ENCODE data around the gene SPATS2L.
A peak's percentile ranks its signal among the peaks of the same experiment; 100 is the strongest.

The SPATS2L gene

DNA sequence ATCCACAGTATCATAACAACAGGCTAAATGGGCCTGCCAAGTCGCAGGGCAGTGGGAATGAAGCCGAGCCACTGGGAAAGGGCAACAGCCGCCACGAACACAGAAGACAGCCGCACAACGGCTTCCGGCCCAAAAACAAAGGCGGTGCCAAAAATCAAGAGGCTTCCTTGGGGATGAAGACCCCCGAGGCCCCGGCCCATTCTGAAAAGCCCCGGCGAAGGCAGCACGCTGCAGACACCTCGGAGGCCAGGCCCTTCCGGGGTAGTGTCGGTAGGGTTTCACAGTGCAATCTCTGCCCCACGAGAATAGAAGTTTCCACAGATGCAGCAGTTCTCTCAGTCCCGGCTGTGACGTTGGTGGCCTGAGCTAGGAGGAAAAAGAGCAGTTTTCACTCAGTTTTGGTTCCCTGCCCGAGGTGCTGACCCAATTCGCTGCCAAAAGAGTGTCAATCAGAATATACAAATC, 171.2 kb downstream of the SPATS2L start:
- no peak for DNase-seq (ENCODE audit: low read depth, low spot score)
- TF ChIP-seq CTCF (IDR thresholded peaks at IDR 0.05; ENCODE audit: insufficient read depth, low read length, missing control alignments): no peak
- ChIA-PET POLR2A (no interaction called here), CTCF (interaction anchor here (0.7 to 13.6 kb wide), 4 partner anchors 16 to 501 kb away, joined by 3 to 242 read pairs (median 56); no protein-coding TSS in a partner anchor)
- H3K4me3 ChIP-seq (ENCODE audit: low read depth, low read length): no peak overlapping the region

DNA sequence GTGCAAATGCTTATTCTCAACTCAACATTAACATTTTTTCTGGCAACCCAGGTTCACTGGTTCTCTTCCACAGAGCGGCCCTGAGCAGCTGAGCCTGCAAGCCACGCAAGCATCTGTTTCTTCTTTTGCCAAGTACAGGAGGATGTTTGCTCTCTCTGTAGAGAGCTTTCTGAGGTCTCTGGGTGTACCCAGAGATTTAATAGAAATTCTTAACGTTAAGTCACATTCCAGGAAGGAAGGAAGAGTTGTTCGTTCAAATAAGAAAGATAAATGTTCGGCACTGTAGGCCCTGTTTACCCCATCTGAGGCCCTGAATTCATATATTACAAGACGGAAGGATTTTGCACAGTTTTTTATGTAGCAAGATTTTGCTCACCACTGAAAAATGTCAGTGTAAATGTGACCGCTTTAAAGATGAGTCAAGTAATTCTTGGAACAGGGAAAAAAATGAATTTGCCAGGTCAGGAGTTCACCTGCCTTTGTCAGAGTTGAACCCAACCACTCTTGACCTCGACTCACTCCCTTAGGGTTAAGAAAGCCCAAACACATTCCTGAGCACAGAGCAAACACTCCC, 173.3 kb downstream of the SPATS2L start:
- CTCF ChIA-PET: interaction anchor here (0.8 to 13.6 kb wide), 9 partner anchors 8 to 503 kb away, joined by 3 to 242 read pairs (median 7); partner anchors contain the start of gene SPATS2L
- POLR2A ChIA-PET: interaction anchor here (0.5 kb wide), 1 partner anchor 153 kb away, joined by 4 read pairs; no protein-coding TSS in a partner anchor

DNA sequence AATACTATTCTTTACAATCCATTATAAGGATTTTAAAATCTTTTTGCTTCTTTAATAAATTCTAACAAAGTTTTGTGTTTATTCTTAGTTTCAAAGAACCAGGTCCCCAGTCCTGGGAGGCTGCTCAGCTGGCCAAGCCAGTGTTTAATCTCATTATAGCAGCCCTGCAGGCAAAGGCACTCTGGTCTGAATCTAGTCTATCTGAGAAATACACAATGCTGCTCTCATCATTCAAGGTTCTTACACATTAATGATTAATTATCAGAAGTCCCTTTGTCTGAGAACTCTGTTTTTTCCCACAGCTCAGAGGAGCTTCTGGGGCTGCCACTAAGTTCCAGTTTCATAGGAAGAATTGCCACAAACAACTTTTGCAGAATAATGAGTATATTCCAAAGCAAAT, 175.7 kb downstream of the SPATS2L start:
- DNase-seq (ENCODE audit: low read depth, low spot score): no peak
- ChIA-PET POLR2A (no interaction called here), CTCF (interaction anchor here (1.0 to 13.6 kb wide), 30 partner anchors 9 to 511 kb away, joined by 3 to 242 read pairs (median 6); partner anchors contain the start of genes KCTD18 and SPATS2L)
- no peak overlapping the region for H3K4me3 ChIP-seq (ENCODE audit: low read depth, low read length)
- TF ChIP-seq CTCF (IDR thresholded peaks at IDR 0.05; ENCODE audit: insufficient read depth, low read length, missing control alignments): no peak

More for the DNA sequence above, 173.3 kb downstream of the SPATS2L start:
- peak; percentile 50 for DNase-seq (ENCODE audit: low read depth, low spot score)
- H3K4me3 ChIP-seq (ENCODE audit: low read depth, low read length): no peak overlapping the region
- no peak for TF ChIP-seq CTCF (IDR thresholded peaks at IDR 0.05; ENCODE audit: insufficient read depth, low read length, missing control alignments)

GRCh38 chr2:200483729-200484198, 177.3 kb downstream of the SPATS2L start:
- DNase-seq (ENCODE audit: low read depth, low spot score): no peak
- peak; percentile 49 for TF ChIP-seq CTCF (IDR thresholded peaks at IDR 0.05; ENCODE audit: insufficient read depth, low read length, missing control alignments)
- CTCF ChIA-PET: interaction anchor here (0.9 to 13.6 kb wide), 15 partner anchors 10 to 513 kb away, joined by 3 to 242 read pairs (median 5); partner anchors contain the start of gene KCTD18
- POLR2A ChIA-PET: no interaction called here
- H3K4me3 ChIP-seq (ENCODE audit: low read depth, low read length): no peak overlapping the region

GRCh38 chr2:200484934-200485333, 178.4 kb downstream of the SPATS2L start:
- POLR2A ChIA-PET: no interaction called here
- TF ChIP-seq CTCF (IDR thresholded peaks at IDR 0.05; ENCODE audit: insufficient read depth, low read length, missing control alignments): no peak
- CTCF ChIA-PET: interaction anchor here (1.0 to 13.6 kb wide), 12 partner anchors 9 to 508 kb away, joined by 3 to 242 read pairs (median 7); partner anchors contain the start of gene KCTD18
- no peak overlapping the region for H3K4me3 ChIP-seq (ENCODE audit: low read depth, low read length)
- no peak for DNase-seq (ENCODE audit: low read depth, low spot score)

GRCh38 chr2:200486529-200486928, 180.0 kb downstream of the SPATS2L start:
- CTCF ChIA-PET: interaction anchor here (0.8 to 13.6 kb wide), 8 partner anchors 10 to 510 kb away, joined by 3 to 242 read pairs (median 6); partner anchors contain the start of gene KCTD18
- no peak overlapping the region for H3K4me3 ChIP-seq (ENCODE audit: low read depth, low read length)
- no peak for TF ChIP-seq CTCF (IDR thresholded peaks at IDR 0.05; ENCODE audit: insufficient read depth, low read length, missing control alignments)
- POLR2A ChIA-PET: no interaction called here
- DNase-seq (ENCODE audit: low read depth, low spot score): no peak
